A549 treated with GW870086 at 1 μM for 4 hours (cell line): Measurements from ENCODE around the gene GSTA5. TPM values are rescaled to one million over a fixed set of nuclear protein-coding genes. Genes with fewer than 3 reads are reported as not detected.

Source experiments
- total RNA-seq: library from RNA; stranded (reverse); fragments of 200-300 nt; extraction: Qiagen RNA extraction; gene quantifications from 5 replicates; pipeline ENCODE4 v1.2.3, GENCODE V29; 2022; ENCODE audit warnings: low read depth

GSTA5 gene
- total RNA-seq: not detected in 5 replicates

DNA sequence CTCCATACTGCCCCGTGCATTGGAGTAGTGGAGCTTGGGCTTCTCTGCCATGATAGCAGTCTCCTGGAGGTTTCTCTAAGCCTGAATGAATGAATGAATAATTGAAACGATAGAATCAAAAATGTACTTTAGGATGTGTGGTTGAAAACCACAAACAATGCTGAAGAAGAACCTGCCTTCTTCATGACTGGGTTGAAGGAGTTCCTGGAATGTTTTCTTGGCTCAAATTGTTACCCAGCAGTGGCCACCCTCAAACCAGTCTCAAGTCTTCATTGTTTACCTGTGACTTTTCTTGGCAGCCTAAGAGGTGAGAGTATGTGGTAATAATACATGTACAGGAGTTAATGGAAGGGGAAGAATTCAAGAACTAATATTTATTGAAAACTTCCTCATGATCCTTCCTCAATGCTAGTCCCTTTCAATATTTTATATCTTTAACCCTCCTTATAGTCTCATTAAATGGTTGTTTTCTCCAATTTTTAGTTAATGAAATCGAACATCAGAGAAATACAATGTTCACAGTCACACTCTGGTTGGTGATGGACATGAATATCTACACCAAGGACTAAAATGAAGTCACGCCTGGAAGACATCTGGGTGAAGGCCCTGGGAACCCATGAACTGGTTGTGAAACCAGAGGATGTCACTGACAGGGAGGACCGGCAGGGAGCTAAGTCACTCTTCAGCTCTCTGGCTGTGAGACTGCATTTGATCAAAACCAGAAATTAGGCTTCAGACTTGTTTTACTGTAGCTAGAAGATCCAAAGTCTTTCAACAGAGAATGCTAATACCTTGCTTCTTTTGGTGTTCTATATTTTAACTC lies at the start of gene GSTA5:
GSTA5 (minus strand) TSS at position 51 of the 823 bp plus-strand sequence.

GRCh38 chr6:52803668-52804255 lies 36.9 kb downstream of the GSTA5 start, which contains the start of gene GSTA1:
Gene GSTA1 (minus strand): TSS chr6:52803816. CDS start chr6:52799267, 4,549 bp downstream.

Other genes starting within 250 kb of the GSTA5 start
- 32.8 to 48.1 TPM (median 36.3 TPM) in 5 replicates for gene TMEM14A, start 169.7 kb downstream of the GSTA5 start, total RNA-seq
- gene GSTA2, start 77.3 kb downstream of the GSTA5 start, total RNA-seq: not detected in 5 replicates
- not detected in 5 replicates for gene GSTA1, start 37.0 kb downstream of the GSTA5 start, total RNA-seq
- gene GSTA3, start 68.9 kb upstream of the GSTA5 start, total RNA-seq: not detected in 5 replicates
- 8.0 to 9.8 TPM (median 8.4 TPM) in 5 replicates for gene GSTA4, start 154.5 kb upstream of the GSTA5 start, total RNA-seq
- gene CILK1, start 221.0 kb upstream of the GSTA5 start, total RNA-seq: 1.4 to 2.6 TPM (median 2.3 TPM) in 5 replicates
- 28.5 to 39.2 TPM (median 36.3 TPM) in 5 replicates for gene FBXO9, start 224.6 kb upstream of the GSTA5 start, total RNA-seq